Measurements from ENCODE around the gene PTGES3L. TPM values are rescaled to one million over a fixed set of nuclear protein-coding genes. Genes with fewer than 3 reads are reported as not detected.

Gene PTGES3L
- total and polyA plus RNA-seq, 2 of the 13 experiments (the other 11 are each of a cell fraction or from before 2014, with no cell fraction given), result 1.2 to 2.9 TPM

- no peak for TF ChIP-seq SRSF1 (optimal IDR thresholded peaks at IDR 0.05; ENCODE audit: low read depth, low read length)
- TF ChIP-seq MIER3 (CRISPR knock-in tag; IDR thresholded peaks at IDR 0.05; ENCODE audit: borderline replicate concordance), result no peak
- no peak for TF ChIP-seq ZNF773 (CRISPR knock-in tag; IDR thresholded peaks at IDR 0.05; ENCODE audit: borderline replicate concordance)
- TF ChIP-seq NFE2L1 (CRISPR knock-in tag; IDR thresholded peaks at IDR 0.05; ENCODE audit: borderline replicate concordance), result no peak
- no peak for TF ChIP-seq RFXANK (CRISPR knock-in tag; IDR thresholded peaks at IDR 0.05)
- no peak for TF ChIP-seq ZNF207 (IDR thresholded peaks at IDR 0.05; ENCODE audit: borderline replicate concordance)
- peak; percentile 79; the same call in 1 of the 2 replicates for TF ChIP-seq ZBTB34 (CRISPR knock-in tag; IDR thresholded peaks at IDR 0.05)
- TF ChIP-seq CEBPB (IDR thresholded peaks at IDR 0.05; ENCODE audit: borderline replicate concordance, low read depth, low read length), result peak; percentile 79; the same call in 1 of the 2 replicates
- no peak for TF ChIP-seq ZNF740 (CRISPR knock-in tag; IDR thresholded peaks at IDR 0.05)
- TF ChIP-seq ZKSCAN8 (CRISPR knock-in tag; IDR thresholded peaks at IDR 0.05; ENCODE audit: borderline replicate concordance), result peak; percentile 53; the same call in 1 of the 2 replicates
- no peak for TF ChIP-seq HNRNPL (IDR thresholded peaks at IDR 0.05; ENCODE audit: low read depth, low read length)
- TF ChIP-seq MTERF4 (CRISPR knock-in tag; IDR thresholded peaks at IDR 0.05), result no peak
- no peak for TF ChIP-seq RNF2 (conservative IDR thresholded peaks at IDR 0.05; ENCODE audit: low read depth)
- TF ChIP-seq ZNF335 (CRISPR knock-in tag; IDR thresholded peaks at IDR 0.05), result no peak
- no peak for TF ChIP-seq ZBTB14 (CRISPR knock-in tag; IDR thresholded peaks at IDR 0.05)
- no peak for TF ChIP-seq IRF1 (CRISPR knock-in tag; IDR thresholded peaks at IDR 0.05; ENCODE audit: low read depth)
- no peak for TF ChIP-seq ZSCAN22 (CRISPR knock-in tag; IDR thresholded peaks at IDR 0.05)
- TF ChIP-seq ATF1 (CRISPR knock-in tag; IDR thresholded peaks at IDR 0.05), result no peak
- TF ChIP-seq ZNF776 (CRISPR knock-in tag; IDR thresholded peaks at IDR 0.05), result no peak
- TF ChIP-seq BCL6 (CRISPR knock-in tag; IDR thresholded peaks at IDR 0.05), result peak; percentile 71
- TF ChIP-seq ESRRA (CRISPR knock-in tag; IDR thresholded peaks at IDR 0.05; ENCODE audit: low read depth), result peak; percentile 87
- TF ChIP-seq ZNF33B (CRISPR knock-in tag; IDR thresholded peaks at IDR 0.05), result 0 out of 2 replicates have a peak, but pooled peaks have one; percentile 48
- 0 out of 2 replicates have a peak, but pooled peaks have one; percentile 46 for TF ChIP-seq DZIP1 (CRISPR knock-in tag; IDR thresholded peaks at IDR 0.05)
Measured at GRCh38 chr17:42920106-42920900, 59.6 kb downstream of the PTGES3L start (continued).

Data from HepG2 (cell line).